Glutamatergic neuron (in vitro differentiated cells): ENCODE measurements around the gene NYAP2. TPM values are rescaled to one million over a fixed set of nuclear protein-coding genes. Genes with fewer than 3 reads are reported as not detected.

Source experiments
- DNase-seq: peaks from one replicate; pipeline ENCODE4 v3.0.0; 2022
- H3K27ac Mint-ChIP-seq: one replicate; pipeline ENCODE4 v1.8.0; 2020; ENCODE audit warnings: mild to moderate bottlenecking, mixed read lengths, inconsistent platforms; ENCODE audit not compliant: unreplicated experiment
- H3K27me3 Mint-ChIP-seq: one replicate; pipeline ENCODE4 v1.8.0; 2020; ENCODE audit warnings: mild to moderate bottlenecking, moderate library complexity, mixed read lengths, inconsistent platforms; ENCODE audit not compliant: unreplicated experiment
- H3K36me3 Mint-ChIP-seq: one replicate; pipeline ENCODE4 v1.8.0; 2020; ENCODE audit warnings: mild to moderate bottlenecking, mixed read lengths, inconsistent platforms; ENCODE audit not compliant: unreplicated experiment
- H3K4me1 Mint-ChIP-seq: one replicate; pipeline ENCODE4 v1.8.0; 2020; ENCODE audit warnings: mild to moderate bottlenecking, low read depth, mixed read lengths, inconsistent platforms; ENCODE audit not compliant: unreplicated experiment
- H3K4me3 Mint-ChIP-seq: one replicate; pipeline ENCODE4 v1.8.0; 2020; ENCODE audit warnings: mild to moderate bottlenecking, mixed read lengths, inconsistent platforms; ENCODE audit not compliant: unreplicated experiment
- H3K9me3 Mint-ChIP-seq: one replicate; pipeline ENCODE4 v1.8.0; 2020; ENCODE audit warnings: mild to moderate bottlenecking, moderate library complexity, mixed read lengths, inconsistent platforms; ENCODE audit not compliant: unreplicated experiment
- total RNA-seq: library from RNA; stranded (reverse); fragmentation: NEBNext Ultra II Directional; extraction: Animal tissue kit (Norgen Biotek cat#: 25700); gene quantifications from one replicate; pipeline ENCODE4 v1.2.1, GENCODE V29; 2021; ENCODE audit not compliant: unreplicated experiment
- TF ChIP-seq, protein P1 (sequence below): fragments of 200-600 bp; sonication (generic); IDR thresholded peaks from one replicate; pipeline ENCODE4 v1.5.0; 2021; ENCODE audit not compliant: partially characterized antibody, unreplicated experiment

NYAP2 gene
- total RNA-seq, 1 donor from 2014 or later, result 0.32 TPM

DNA sequence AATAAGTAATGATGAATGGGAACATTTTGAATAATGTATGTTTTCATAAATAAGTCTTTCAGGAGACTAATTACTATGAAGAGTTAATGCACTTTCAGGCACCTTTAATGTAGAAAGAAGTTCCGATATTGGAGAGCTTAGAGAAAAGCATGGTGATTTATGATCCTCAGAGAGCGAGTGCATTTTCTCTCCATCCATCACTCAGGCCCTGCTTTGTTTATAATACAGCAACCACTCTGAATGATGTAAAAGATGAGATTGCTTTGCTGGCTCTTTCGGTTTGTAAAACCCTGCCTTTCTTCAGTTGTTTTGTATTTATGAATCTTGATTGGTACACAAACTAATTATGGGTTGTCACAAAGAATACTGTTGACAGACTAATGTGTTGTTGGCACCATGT is 132.0 kb downstream of the NYAP2 start:
- H3K4me3 Mint-ChIP-seq, result no peak overlapping the region
- peaks cover 5% of the 10 kb centered on the region for H3K4me1 Mint-ChIP-seq
- no peak for DNase-seq
- TF ChIP-seq, protein P1, sequence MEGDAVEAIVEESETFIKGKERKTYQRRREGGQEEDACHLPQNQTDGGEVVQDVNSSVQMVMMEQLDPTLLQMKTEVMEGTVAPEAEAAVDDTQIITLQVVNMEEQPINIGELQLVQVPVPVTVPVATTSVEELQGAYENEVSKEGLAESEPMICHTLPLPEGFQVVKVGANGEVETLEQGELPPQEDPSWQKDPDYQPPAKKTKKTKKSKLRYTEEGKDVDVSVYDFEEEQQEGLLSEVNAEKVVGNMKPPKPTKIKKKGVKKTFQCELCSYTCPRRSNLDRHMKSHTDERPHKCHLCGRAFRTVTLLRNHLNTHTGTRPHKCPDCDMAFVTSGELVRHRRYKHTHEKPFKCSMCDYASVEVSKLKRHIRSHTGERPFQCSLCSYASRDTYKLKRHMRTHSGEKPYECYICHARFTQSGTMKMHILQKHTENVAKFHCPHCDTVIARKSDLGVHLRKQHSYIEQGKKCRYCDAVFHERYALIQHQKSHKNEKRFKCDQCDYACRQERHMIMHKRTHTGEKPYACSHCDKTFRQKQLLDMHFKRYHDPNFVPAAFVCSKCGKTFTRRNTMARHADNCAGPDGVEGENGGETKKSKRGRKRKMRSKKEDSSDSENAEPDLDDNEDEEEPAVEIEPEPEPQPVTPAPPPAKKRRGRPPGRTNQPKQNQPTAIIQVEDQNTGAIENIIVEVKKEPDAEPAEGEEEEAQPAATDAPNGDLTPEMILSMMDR, result no peak
- H3K27ac Mint-ChIP-seq, result no peak overlapping the region
- H3K36me3 Mint-ChIP-seq, result no peaks in the 10 kb centered on the region
- no peaks in the 10 kb centered on the region for H3K9me3 Mint-ChIP-seq
- no peaks in the 10 kb centered on the region for H3K27me3 Mint-ChIP-seq

DNA sequence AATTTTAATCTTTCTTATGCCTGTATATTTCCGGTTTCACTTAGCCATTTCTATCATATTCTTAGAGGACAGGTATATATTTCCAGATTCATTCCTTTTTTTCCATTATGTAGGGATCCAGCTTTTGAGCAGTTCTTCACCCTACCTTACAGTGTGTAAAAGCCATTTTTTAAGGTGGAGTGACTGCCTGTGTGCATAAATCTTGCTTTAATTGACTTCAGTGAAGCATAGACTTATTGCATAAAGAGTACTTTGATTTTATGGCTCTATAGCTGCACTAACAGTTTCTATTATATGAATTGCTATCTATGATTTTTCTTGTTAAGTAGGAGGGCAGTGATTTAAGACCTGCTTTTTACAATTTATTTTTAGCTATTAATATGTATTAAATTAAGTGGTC is 132.6 kb downstream of the NYAP2 start:
- Mint-ChIP-seq H3K4me3 (no peak overlapping the region), H3K9me3 (no peaks in the 10 kb centered on the region), H3K4me1 (no peaks in the 10 kb centered on the region), H3K36me3 (peaks cover 2% of the 10 kb centered on the region), H3K27ac (no peak overlapping the region), H3K27me3 (no peaks in the 10 kb centered on the region)
- no peak for DNase-seq
- TF ChIP-seq, protein P1, result no peak

DNA sequence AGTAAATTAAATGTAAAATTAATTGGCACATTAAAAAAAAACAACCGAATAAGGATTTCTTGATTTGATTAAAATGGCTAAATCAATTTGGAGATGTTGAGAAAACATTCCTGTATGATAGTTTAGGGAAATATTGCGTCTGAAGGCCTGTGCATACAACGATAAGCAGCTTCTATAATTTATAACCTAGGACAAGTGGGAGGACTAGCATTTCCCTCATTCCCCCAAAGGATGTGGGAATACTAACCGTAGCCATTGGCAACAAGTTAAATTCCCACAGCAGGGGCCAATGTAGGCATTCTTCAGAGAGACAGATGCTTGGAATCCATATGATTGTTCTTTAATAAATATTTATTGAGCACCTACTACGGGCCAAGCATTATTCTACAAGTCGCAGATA is 134.5 kb downstream of the NYAP2 start:
- no peak for DNase-seq
- Mint-ChIP-seq H3K36me3 (peaks cover 9% of the 10 kb centered on the region), H3K4me3 (no peak overlapping the region), H3K27ac (no peak overlapping the region), H3K9me3 (peaks cover 2% of the 10 kb centered on the region), H3K4me1 (no peaks in the 10 kb centered on the region), H3K27me3 (no peaks in the 10 kb centered on the region)
- TF ChIP-seq, protein P1, result no peak

DNA sequence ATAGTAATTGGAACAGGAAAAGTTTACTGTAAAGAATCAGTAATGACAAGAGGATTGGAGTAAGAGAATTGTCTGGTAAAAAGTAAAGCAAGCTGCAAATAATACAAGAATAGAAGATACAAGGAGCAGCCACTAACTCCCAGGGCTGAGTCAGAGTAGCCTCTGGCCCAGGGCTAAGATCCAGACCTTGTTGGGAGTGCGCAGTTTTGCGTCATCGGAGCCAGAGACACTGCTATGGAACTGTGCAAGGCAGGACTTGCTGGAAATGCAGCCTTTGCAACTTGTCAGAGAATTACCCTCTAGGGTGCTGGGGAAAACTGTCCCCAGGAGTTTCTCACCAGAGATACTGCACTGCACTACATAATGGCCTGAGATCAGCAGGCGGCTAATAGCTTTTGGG is 135.2 kb downstream of the NYAP2 start:
- Mint-ChIP-seq H3K4me1 (no peaks in the 10 kb centered on the region), H3K27ac (no peak overlapping the region), H3K27me3 (no peaks in the 10 kb centered on the region), H3K9me3 (peaks cover 2% of the 10 kb centered on the region), H3K36me3 (peaks cover 9% of the 10 kb centered on the region), H3K4me3 (no peak overlapping the region)
- no peak for DNase-seq
- TF ChIP-seq, protein P1, result no peak

DNA sequence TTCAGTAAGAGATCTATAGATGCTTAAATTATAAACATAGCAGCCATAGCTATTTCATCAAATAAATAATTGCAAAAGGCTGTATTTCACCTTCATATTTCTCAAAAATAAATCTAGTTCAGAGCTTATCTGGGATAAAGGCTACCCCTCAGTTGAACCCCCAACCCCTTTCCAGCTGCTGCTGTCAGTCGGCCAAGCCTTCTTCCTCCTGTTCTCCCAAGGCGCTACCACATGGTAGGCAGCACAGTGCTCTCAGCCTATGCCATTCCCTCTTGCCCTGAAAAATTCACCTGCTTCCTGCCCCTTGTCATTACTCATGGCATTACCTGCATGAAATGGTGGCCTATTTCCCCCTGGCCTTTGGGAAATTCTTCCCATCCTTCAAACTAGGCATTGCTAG is 136.5 kb downstream of the NYAP2 start:
- peaks cover 9% of the 10 kb centered on the region for H3K36me3 Mint-ChIP-seq
- H3K4me3 Mint-ChIP-seq, result no peak overlapping the region
- DNase-seq, result no peak
- TF ChIP-seq, protein P1, result no peak
- no peaks in the 10 kb centered on the region for H3K4me1 Mint-ChIP-seq
- no peaks in the 10 kb centered on the region for H3K27me3 Mint-ChIP-seq
- H3K9me3 Mint-ChIP-seq, result peaks cover 2% of the 10 kb centered on the region
- no peak overlapping the region for H3K27ac Mint-ChIP-seq
